ENCODE measurements around the gene RIC8A.

DNA sequence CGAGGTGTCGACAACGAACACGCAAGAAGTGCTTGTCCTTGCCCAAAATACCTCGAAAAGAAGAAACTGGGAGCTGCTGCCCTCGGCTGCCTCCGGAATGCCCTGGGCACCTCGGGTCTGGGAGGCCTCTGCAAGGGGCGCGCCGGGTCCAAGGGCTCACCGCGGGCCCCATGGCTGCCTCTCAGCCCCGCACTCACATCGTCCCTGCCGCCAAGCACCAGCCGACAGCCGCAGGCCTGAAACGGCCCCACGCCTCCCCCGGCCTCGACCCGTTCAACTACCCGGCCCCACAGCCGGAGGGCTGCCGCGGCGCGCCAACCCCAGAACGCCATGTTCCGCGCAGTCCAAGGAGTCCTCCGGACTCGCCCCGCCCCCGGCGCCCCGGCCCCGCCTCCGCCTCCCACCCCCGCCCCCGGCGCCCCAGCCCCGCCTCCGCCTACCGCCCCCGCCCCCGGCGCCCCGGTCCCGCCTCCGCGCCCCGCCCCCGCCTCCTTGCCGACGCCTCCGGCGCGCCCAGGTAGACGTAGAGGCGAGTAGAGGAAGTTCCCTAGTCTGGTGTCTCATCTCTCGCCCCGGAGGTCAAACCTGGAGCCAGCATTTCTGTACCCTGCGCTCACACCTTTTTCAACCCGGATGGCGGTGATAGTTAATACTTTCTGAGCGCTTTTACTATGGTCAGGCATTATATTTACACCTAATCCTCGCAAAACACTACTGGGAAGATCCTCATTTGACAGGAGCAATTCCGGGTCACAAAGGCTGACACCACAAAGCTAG lies 28.7 kb downstream of the RIC8A start, which contains the start of gene SIRT3:
- TF ChIP-seq, protein P1, sequence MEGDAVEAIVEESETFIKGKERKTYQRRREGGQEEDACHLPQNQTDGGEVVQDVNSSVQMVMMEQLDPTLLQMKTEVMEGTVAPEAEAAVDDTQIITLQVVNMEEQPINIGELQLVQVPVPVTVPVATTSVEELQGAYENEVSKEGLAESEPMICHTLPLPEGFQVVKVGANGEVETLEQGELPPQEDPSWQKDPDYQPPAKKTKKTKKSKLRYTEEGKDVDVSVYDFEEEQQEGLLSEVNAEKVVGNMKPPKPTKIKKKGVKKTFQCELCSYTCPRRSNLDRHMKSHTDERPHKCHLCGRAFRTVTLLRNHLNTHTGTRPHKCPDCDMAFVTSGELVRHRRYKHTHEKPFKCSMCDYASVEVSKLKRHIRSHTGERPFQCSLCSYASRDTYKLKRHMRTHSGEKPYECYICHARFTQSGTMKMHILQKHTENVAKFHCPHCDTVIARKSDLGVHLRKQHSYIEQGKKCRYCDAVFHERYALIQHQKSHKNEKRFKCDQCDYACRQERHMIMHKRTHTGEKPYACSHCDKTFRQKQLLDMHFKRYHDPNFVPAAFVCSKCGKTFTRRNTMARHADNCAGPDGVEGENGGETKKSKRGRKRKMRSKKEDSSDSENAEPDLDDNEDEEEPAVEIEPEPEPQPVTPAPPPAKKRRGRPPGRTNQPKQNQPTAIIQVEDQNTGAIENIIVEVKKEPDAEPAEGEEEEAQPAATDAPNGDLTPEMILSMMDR (IDR thresholded peaks at IDR 0.05; ENCODE audit: low read length), result no peak
- TF ChIP-seq EZH2 (IDR thresholded peaks at IDR 0.05; ENCODE audit: borderline replicate concordance, low read length), result no peak

Measured in OCI-LY1 (cell line).